Measurements from ENCODE around the gene HACE1.

DNA sequence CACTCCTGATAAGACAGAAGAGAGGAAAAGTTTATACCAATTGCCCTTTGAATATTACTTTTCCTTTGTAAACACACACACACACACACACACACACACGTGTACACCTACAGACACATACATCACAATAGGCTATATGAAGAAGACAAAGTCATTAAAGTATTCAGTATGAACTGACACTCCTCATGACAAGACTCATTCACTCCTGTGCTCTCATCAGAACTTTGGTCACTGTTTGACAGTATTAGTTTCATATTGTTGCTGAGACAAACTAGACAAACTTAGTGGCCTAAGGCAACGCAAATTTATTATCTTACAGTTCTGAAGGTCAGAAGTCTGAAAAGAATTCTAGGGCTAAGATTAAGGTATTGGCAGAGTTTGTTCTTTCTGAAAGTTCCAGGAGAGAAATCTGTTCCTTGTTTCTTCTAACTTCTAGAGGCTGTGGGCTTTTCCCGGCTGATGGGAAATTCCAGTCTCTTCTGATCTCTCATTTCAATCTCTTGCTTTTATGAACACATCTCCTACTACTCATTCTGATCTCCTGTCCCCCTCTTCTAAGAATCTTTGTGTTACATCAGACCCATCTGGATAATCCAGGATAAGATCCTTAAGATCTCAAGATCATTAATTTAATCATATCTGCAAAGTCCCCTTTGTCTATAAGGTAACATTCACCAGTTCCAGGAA is 171.3 kb downstream of the HACE1 start:
- TF ChIP-seq, protein P1, sequence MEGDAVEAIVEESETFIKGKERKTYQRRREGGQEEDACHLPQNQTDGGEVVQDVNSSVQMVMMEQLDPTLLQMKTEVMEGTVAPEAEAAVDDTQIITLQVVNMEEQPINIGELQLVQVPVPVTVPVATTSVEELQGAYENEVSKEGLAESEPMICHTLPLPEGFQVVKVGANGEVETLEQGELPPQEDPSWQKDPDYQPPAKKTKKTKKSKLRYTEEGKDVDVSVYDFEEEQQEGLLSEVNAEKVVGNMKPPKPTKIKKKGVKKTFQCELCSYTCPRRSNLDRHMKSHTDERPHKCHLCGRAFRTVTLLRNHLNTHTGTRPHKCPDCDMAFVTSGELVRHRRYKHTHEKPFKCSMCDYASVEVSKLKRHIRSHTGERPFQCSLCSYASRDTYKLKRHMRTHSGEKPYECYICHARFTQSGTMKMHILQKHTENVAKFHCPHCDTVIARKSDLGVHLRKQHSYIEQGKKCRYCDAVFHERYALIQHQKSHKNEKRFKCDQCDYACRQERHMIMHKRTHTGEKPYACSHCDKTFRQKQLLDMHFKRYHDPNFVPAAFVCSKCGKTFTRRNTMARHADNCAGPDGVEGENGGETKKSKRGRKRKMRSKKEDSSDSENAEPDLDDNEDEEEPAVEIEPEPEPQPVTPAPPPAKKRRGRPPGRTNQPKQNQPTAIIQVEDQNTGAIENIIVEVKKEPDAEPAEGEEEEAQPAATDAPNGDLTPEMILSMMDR (IDR thresholded peaks at IDR 0.05), result no peak
- TF ChIP-seq POLR2A (IDR thresholded peaks at IDR 0.05), result no peak
